ENCODE data around the gene ONECUT2.
"Not testable (repeated sequence)": the region's sequence is repeated elsewhere in the genome, so short reads cannot be mapped to it uniquely, and the experiment has no call there.

The ONECUT2 gene

GRCh38 chr18:57498682-57499256, 63.6 kb downstream of the ONECUT2 start:
- TF ChIP-seq CTCF (IDR thresholded peaks at IDR 0.05; ENCODE audit: low read depth, low read length, missing control alignments): no peak
- in situ Hi-C loops (cut with HindIII; ENCODE audit: low sequenced_read_pairs): no loop called here
- H3K4me3 ChIP-seq (ENCODE audit: low read depth, low read length): no peak overlapping the region
- no peak for DNase-seq (ENCODE audit: low read depth)

- DNase-seq (ENCODE audit: low read depth): no peak
- no peak for TF ChIP-seq CTCF (IDR thresholded peaks at IDR 0.05; ENCODE audit: low read depth, low read length, missing control alignments)
- in situ Hi-C loops (cut with HindIII; ENCODE audit: low sequenced_read_pairs): no loop called here
- no peak overlapping the region for H3K4me3 ChIP-seq (ENCODE audit: low read depth, low read length)
Measured at GRCh38 chr18:57502624-57503023, 67.5 kb downstream of the ONECUT2 start.

GRCh38 chr18:57505231-57505630, 70.1 kb downstream of the ONECUT2 start:
- in situ Hi-C loops (cut with HindIII; ENCODE audit: low sequenced_read_pairs): no loop called here

GRCh38 chr18:57516056-57516455, 80.9 kb downstream of the ONECUT2 start:
- in situ Hi-C loops (cut with HindIII; ENCODE audit: low sequenced_read_pairs): no loop called here

More at GRCh38 chr18:57505231-57505630, 70.1 kb downstream of the ONECUT2 start:
- DNase-seq (ENCODE audit: low read depth): no peak
- no peak for TF ChIP-seq CTCF (IDR thresholded peaks at IDR 0.05; ENCODE audit: low read depth, low read length, missing control alignments)
- no peak overlapping the region for H3K4me3 ChIP-seq (ENCODE audit: low read depth, low read length)

GRCh38 chr18:57518533-57518932, 83.4 kb downstream of the ONECUT2 start:
- DNase-seq (ENCODE audit: low read depth): no peak
- TF ChIP-seq CTCF (IDR thresholded peaks at IDR 0.05; ENCODE audit: low read depth, low read length, missing control alignments): no peak
- in situ Hi-C loops (cut with HindIII; ENCODE audit: low sequenced_read_pairs): no loop called here
- no peak overlapping the region for H3K4me3 ChIP-seq (ENCODE audit: low read depth, low read length)

More at GRCh38 chr18:57516056-57516455, 80.9 kb downstream of the ONECUT2 start:
- H3K4me3 ChIP-seq (ENCODE audit: low read depth, low read length): no peak overlapping the region
- no peak for TF ChIP-seq CTCF (IDR thresholded peaks at IDR 0.05; ENCODE audit: low read depth, low read length, missing control alignments)
- DNase-seq (ENCODE audit: low read depth): no peak

- no peak for TF ChIP-seq CTCF (IDR thresholded peaks at IDR 0.05; ENCODE audit: low read depth, low read length, missing control alignments)
- no peak for DNase-seq (ENCODE audit: low read depth)
- in situ Hi-C loops (cut with HindIII; ENCODE audit: low sequenced_read_pairs): no loop called here
- no peak overlapping the region for H3K4me3 ChIP-seq (ENCODE audit: low read depth, low read length)
Measured at GRCh38 chr18:57519668-57520424, 84.7 kb downstream of the ONECUT2 start.

GRCh38 chr18:57522348-57522747, 87.2 kb downstream of the ONECUT2 start:
- DNase-seq (ENCODE audit: low read depth); H3K4me3 ChIP-seq (ENCODE audit: low read depth, low read length); in situ Hi-C loops (cut with HindIII; ENCODE audit: low sequenced_read_pairs): not testable (repeated sequence)
